ENCODE data around the gene TMEM151B. TPM values are rescaled to one million over a fixed set of nuclear protein-coding genes. Genes with fewer than 3 reads are reported as not detected.

Gene TMEM151B
- total RNA-seq, 1 experiment from 2014 or later = not detected

GRCh38 chr6:44315951-44316350 lies 45.7 kb downstream of the TMEM151B start:
- RAD21 ChIA-PET (ENCODE audit: low non-redundant PET in 1 of 2, low total read pairs in 2 of 2, uncharacterized antibody in 2 of 2, unreplicated experiment in 2 of 2) = no interaction called here
- no peak overlapping the region for H2AFZ ChIP-seq (ENCODE audit: low read depth, low read length, poor library complexity, severe bottlenecking)
- no peaks in the 10 kb centered on the region for H3K9me2 ChIP-seq (ENCODE audit: insufficient read depth)
- H3K4me2 ChIP-seq (ENCODE audit: low read length) = no peak overlapping the region
- peaks cover 6 to 16% of the 10 kb centered on the region in 2 experiments for H3K4me1 ChIP-seq (ENCODE audit: control insufficient read depth in 1 of 2, insufficient read depth in 2 of 2, low read length in 2 of 2)
- H3K36me3 ChIP-seq (ENCODE audit: control insufficient read depth in 1 of 2, insufficient read depth in 2 of 2, low read length in 2 of 2) = peaks cover 9 to 11% of the 10 kb centered on the region in 2 experiments; a peak in 3 of 4 replicates
- TF ChIP-seq ZFX (IDR thresholded peaks at IDR 0.05) = no peak
- no peak for TF ChIP-seq CEBPB (IDR thresholded peaks at IDR 0.05; ENCODE audit: low read depth)
- no peak for TF ChIP-seq CTCF (IDR thresholded peaks at IDR 0.05 in 2 of 3, conservative IDR thresholded peaks at IDR 0.05 in 1 of 3; ENCODE audit: borderline replicate concordance in 1 of 3, insufficient read depth in 1 of 3, low read depth in 2 of 3, low read length in 2 of 3)
- no peak for TF ChIP-seq ATF3 (IDR thresholded peaks at IDR 0.05)
- no peak for TF ChIP-seq SIN3A (IDR thresholded peaks at IDR 0.05; ENCODE audit: low read depth)
- TF ChIP-seq EZH2 (IDR thresholded peaks at IDR 0.05) = no peak
- TF ChIP-seq MAX (IDR thresholded peaks at IDR 0.05) = no peak
- no peak for TF ChIP-seq ELF1 (IDR thresholded peaks at IDR 0.05; ENCODE audit: borderline replicate concordance, low read depth)
- no peak for TF ChIP-seq CBX3 (IDR thresholded peaks at IDR 0.05; ENCODE audit: low read depth)
- TF ChIP-seq FOSL1 (IDR thresholded peaks at IDR 0.05; ENCODE audit: low read depth) = no peak
- TF ChIP-seq REST (IDR thresholded peaks at IDR 0.05; ENCODE audit: low read depth) = no peak
- TF ChIP-seq TCF7L2 (IDR thresholded peaks at IDR 0.05; ENCODE audit: borderline replicate concordance, extremely low read depth, insufficient read depth, insufficient read length) = no peak
- no peak for TF ChIP-seq YY1 (IDR thresholded peaks at IDR 0.05; ENCODE audit: extremely low read depth, insufficient replicate concordance, low read depth, low read length)
- no peak for TF ChIP-seq RAD21 (IDR thresholded peaks at IDR 0.05; ENCODE audit: low read depth)
- TF ChIP-seq POLR2A (IDR thresholded peaks at IDR 0.05; ENCODE audit: borderline replicate concordance, extremely low read depth, insufficient read depth, insufficient read length) = no peak
- TF ChIP-seq JUND (IDR thresholded peaks at IDR 0.05) = no peak
- TF ChIP-seq SP1 (IDR thresholded peaks at IDR 0.05; ENCODE audit: low read depth) = no peak
- H3K27ac ChIP-seq (ENCODE audit: low read depth, low read length) = no peak overlapping the region
- CTCF ChIA-PET = no interaction called here
- no TSS peak for BruUV-seq (replicated peaks)
- H3K9me3 ChIP-seq (ENCODE audit: control insufficient read depth in 1 of 2, insufficient read depth in 1 of 2, low read depth in 1 of 2, low read length in 2 of 2) = no peaks in the 10 kb centered on the region
- ATAC-seq = no peak
- H4K20me1 ChIP-seq (ENCODE audit: insufficient read depth) = no peaks in the 10 kb centered on the region
- H3K4me3 ChIP-seq (replicated peaks in 1 of 2; ENCODE audit: low read depth in 1 of 2, low read length in 2 of 2) = no peak overlapping the region
- DNase-seq (ENCODE audit: low read depth, low spot score) = no peak
- intact Hi-C loops (cut with micrococcal nuclease) = no loop called here
- POLR2A ChIA-PET = no interaction called here
- no peak overlapping the region for H3K9ac ChIP-seq (ENCODE audit: low read length)
- peaks cover 18% of the 10 kb centered on the region; the same call in 1 of the 2 replicates for H3K27me3 ChIP-seq (ENCODE audit: insufficient read depth, low read length)
- peaks cover 19% of the 10 kb centered on the region for H3K79me2 ChIP-seq (ENCODE audit: insufficient read depth, low read length)

All from HCT116 (cell line).